Measurements from ENCODE around the gene SYT1. TPM values are rescaled to one million over a fixed set of nuclear protein-coding genes. Genes with fewer than 3 reads are reported as not detected.

SYT1 gene
- total RNA-seq, 1 experiment from 2014 or later = 12.9 TPM

- DNase-seq (ENCODE audit: extremely low read depth, low read depth) = no peak
Observed at GRCh38 chr12:79482921-79483320, 618.3 kb downstream of the SYT1 start.

- no peak for DNase-seq (ENCODE audit: extremely low read depth, low read depth)
Observed at GRCh38 chr12:79486154-79486553, 621.6 kb downstream of the SYT1 start.

DNA sequence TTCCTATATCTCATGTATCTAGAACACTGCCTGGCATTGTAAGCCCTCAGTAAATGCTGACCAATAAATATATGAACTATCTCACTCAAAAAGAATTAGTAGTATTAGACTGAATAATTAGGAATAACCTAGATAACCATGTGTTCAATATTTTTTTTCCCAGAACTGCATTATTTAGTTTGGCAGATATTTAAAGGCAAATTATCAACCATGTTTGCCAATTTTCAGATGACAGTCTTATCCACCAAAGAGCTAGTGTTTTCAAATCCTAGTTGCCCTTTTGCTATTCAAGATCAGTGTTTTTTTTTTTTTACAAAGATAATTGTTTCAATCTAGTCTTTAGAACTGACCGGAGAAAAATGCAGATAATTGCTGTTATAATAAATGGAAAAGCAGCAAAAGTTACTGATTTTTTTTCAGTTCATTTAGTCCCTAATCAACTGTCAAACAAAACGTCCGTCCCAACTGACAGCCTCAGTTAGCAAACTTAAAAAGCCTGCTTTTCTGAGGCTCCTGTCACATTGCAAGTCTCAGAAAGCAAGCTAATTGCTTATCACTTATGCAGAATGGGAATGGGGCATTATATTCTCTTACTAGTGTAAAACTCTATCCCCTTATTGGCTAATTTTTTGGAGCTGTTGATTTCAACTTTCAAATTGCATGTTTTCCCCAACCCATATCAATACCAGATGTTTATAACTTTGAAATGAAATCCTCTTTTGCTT lies 623.0 kb downstream of the SYT1 start:
- no peak for DNase-seq (ENCODE audit: extremely low read depth, low read depth)

Small RNAs within 50 kb of the gene (small RNA-seq; reads per million reads assigned to genes)
- 0 to 0.35 reads per million in 2 experiments for gene MIR1252

Data from NCI-H460 (cell line).